T-cell (primary cell): Measurements from ENCODE around the gene DNA2. TPM values are rescaled to one million over a fixed set of nuclear protein-coding genes. Genes with fewer than 3 reads are reported as not detected.
A peak's percentile ranks its signal among the peaks of the same experiment; 100 is the strongest.
"Not testable (repeated sequence)": the region's sequence is repeated elsewhere in the genome, so short reads cannot be mapped to it uniquely, and the experiment has no call there.

Source experiments
- ATAC-seq, 4 experiments: fragments of 200-7000 bp in 3 of 4; fragments of 150-1000 bp in 1 of 4; cut with Tn5 transposase; replicated peaks in 1 of 4; 1 replicate in 3 of 4; 2 replicates in 1 of 4; pipeline ENCODE4 v1.10.0; 2021; ENCODE audit warnings: moderate library complexity in 3 of 4, mild to moderate bottlenecking in 2 of 4, moderate number of reproducible peaks in 1 of 4
- CTCF ChIA-PET, 2 donors: fragments of 300-600 bp; sonication (Branson Sonifier 250); formaldehyde crosslinking; loops; one replicate each; lab custom pipeline; 2022; ENCODE audit warnings: antibody characterized with exemption in 2 of 2; lab: Charles Lee
- POLR2A ChIA-PET, 2 donors: fragments of 300-600 bp; sonication (Branson Sonifier 250); formaldehyde crosslinking; loops; one replicate each; lab custom pipeline; 2022; ENCODE audit warnings: antibody characterized with exemption in 2 of 2; lab: Charles Lee
- DNase-seq, 35 experiments: peaks; one replicate each; pipeline versions ENCODE4 v3.0.0 to v3.0.0-alpha.2; 2013 to 2023
- H3K27ac ChIP-seq: one replicate; pipeline ENCODE4 v1.5.1; 2013; ENCODE audit warnings: low read length
- H3K27me3 ChIP-seq, 2 experiments: replicated peaks in 1 of 2; 1 replicate in 1 of 2; 2 replicates in 1 of 2; pipeline versions ENCODE4 v1.6.1 to v1.7.0; 2013; ENCODE audit warnings: low read length in 1 of 2, mixed read lengths in 1 of 2; ENCODE audit not compliant: control insufficient read depth in 2 of 2, insufficient read depth in 2 of 2; ENCODE audit errors: extremely low read depth in 1 of 2
- H3K36me3 ChIP-seq, 2 donors: 1 replicate in 1 of 2; 2 replicates in 1 of 2; pipeline versions ENCODE4 v1.6.1 to v1.7.0; 2013; ENCODE audit warnings: low read length in 1 of 2; ENCODE audit not compliant: control insufficient read depth in 2 of 2, insufficient read depth in 1 of 2; ENCODE audit errors: extremely low read depth in 1 of 2
- H3K4me1 ChIP-seq, 2 experiments: 1 replicate in 1 of 2; 2 replicates in 1 of 2; pipeline versions ENCODE4 v1.6.1 to v1.7.0; 2013; ENCODE audit warnings: low read length in 2 of 2, mixed read lengths in 1 of 2; ENCODE audit not compliant: insufficient read depth in 2 of 2, control insufficient read depth in 1 of 2; ENCODE audit errors: extremely low read depth in 1 of 2
- H3K4me3 ChIP-seq, 2 donors: 1 replicate in 1 of 2; 2 replicates in 1 of 2; pipeline versions ENCODE4 v1.5.1 to v1.7.0; 2013; ENCODE audit warnings: mild to moderate bottlenecking in 2 of 2, low read length in 1 of 2, moderate library complexity in 1 of 2; ENCODE audit not compliant: control insufficient read depth in 1 of 2; ENCODE audit errors: extremely low read depth in 1 of 2
- H3K9me3 ChIP-seq: 2 replicates; pipeline ENCODE4 v1.7.0; 2013
- H3K27ac Mint-ChIP-seq, 2 donors: one replicate each; pipeline ENCODE4 v1.8.0; 2020 to 2021; ENCODE audit warnings: mild to moderate bottlenecking in 2 of 2, mixed read lengths in 2 of 2
- H3K27me3 Mint-ChIP-seq, 2 donors: one replicate each; pipeline ENCODE4 v1.8.0; 2021 to 2022; ENCODE audit warnings: mixed read lengths in 2 of 2
- H3K36me3 Mint-ChIP-seq: one replicate; pipeline ENCODE4 v1.8.0; 2021; ENCODE audit warnings: mixed read lengths
- H3K4me1 Mint-ChIP-seq, 3 donors: one replicate each; pipeline ENCODE4 v1.8.0; 2020 to 2022; ENCODE audit warnings: mixed read lengths in 3 of 3, mild to moderate bottlenecking in 1 of 3
- H3K4me3 Mint-ChIP-seq, 3 donors: one replicate each; pipeline ENCODE4 v1.8.0; 2020 to 2022; ENCODE audit warnings: mild to moderate bottlenecking in 3 of 3, mixed read lengths in 3 of 3, moderate library complexity in 3 of 3
- H3K9me3 Mint-ChIP-seq, 3 donors: one replicate each; pipeline ENCODE4 v1.8.0; 2020 to 2022; ENCODE audit warnings: mixed read lengths in 3 of 3
- WGBS: methylation state at CpG from one replicate; pipeline ENCODE4 v1.1.5; 2013; ENCODE audit warnings: missing lambda C conversion rate; ENCODE audit not compliant: insufficient coverage; 5-methylcytosine and 5-hydroxymethylcytosine counted together
- total RNA-seq, 35 experiments: library from RNA in 6 of 35; stranded (reverse) in 6 of 35; fragments of 120-200 nt in 1 of 35; gene quantifications; one replicate each; pipeline versions ENCODE4 v1.2.1 to v1.2.4 and lab custom pipeline; 2013 to 2026

Gene DNA2, protein sequence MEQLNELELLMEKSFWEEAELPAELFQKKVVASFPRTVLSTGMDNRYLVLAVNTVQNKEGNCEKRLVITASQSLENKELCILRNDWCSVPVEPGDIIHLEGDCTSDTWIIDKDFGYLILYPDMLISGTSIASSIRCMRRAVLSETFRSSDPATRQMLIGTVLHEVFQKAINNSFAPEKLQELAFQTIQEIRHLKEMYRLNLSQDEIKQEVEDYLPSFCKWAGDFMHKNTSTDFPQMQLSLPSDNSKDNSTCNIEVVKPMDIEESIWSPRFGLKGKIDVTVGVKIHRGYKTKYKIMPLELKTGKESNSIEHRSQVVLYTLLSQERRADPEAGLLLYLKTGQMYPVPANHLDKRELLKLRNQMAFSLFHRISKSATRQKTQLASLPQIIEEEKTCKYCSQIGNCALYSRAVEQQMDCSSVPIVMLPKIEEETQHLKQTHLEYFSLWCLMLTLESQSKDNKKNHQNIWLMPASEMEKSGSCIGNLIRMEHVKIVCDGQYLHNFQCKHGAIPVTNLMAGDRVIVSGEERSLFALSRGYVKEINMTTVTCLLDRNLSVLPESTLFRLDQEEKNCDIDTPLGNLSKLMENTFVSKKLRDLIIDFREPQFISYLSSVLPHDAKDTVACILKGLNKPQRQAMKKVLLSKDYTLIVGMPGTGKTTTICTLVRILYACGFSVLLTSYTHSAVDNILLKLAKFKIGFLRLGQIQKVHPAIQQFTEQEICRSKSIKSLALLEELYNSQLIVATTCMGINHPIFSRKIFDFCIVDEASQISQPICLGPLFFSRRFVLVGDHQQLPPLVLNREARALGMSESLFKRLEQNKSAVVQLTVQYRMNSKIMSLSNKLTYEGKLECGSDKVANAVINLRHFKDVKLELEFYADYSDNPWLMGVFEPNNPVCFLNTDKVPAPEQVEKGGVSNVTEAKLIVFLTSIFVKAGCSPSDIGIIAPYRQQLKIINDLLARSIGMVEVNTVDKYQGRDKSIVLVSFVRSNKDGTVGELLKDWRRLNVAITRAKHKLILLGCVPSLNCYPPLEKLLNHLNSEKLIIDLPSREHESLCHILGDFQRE
- 1 to 10 TPM; 3.4 to 6.8 (median 5.3) TPM for total RNA-seq
- total RNA-seq (2013), result 6.0 TPM
- total RNA-seq (lab: John Stamatoyannopoulos, UW), result 2.6 to 59.6 (median 7.6) reads per million in 29 experiments

DNA sequence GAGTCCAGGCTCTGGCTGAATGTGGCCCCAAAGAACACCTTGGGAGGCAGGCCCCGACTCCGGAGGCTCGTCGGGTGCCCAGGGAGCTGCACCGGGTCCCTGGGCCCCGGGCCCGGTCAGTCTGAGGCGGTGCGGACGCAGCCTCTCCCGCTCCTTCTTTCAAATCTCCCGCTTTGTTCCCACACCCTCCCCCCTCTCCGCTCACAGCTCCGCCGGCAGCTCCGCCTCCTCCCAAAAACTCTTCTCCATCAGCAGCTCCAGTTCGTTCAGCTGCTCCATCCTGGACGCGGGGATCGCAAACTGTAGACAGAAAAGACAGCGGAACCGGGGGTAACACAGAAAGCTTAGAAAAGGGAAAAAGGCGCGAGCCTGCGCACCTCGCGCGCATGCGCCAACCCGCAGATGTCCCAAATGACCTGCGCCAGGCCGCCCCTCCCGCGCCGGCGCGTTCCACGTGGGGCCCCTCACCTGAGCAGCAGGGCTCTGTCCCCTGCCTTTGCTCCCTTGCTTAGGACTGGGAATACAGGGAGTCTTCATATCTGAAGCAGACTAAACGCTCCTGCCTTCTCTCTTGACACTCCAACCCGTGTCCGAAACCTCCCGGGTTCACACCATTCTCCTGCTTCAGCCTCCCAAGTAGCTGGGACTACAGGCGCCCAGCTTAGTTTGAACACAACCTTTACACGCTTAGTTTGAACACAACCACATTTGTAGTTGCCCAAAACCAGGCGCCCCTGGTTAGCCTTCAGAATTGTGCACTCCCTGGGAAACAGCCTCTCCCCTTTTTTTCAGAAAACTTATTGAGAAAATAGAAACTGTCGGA, at the start of gene DNA2:
DNA2 (minus strand) TSS at position 388 of the 823 bp plus-strand sequence; CDS start at position 279, 109 bp downstream.
- H3K27me3 Mint-ChIP-seq, result no peaks in the 10 kb centered on the region
- peak within 1 kb of the TSS; percentile 73 to 89 for H3K27ac Mint-ChIP-seq
- H3K36me3 Mint-ChIP-seq, result peaks cover 3% of the 10 kb centered on the region
- H3K4me1 Mint-ChIP-seq, result peaks cover 11 to 17% (median 16%) of the 10 kb centered on the region in 3 donors
- H3K4me3 Mint-ChIP-seq, result peak within 1 kb of the TSS; percentile 93 to 98 (median 97)
- Histone ChIP-seq H3K4me1 (peaks cover 6 to 7% of the 10 kb centered on the region in 2 experiments), H3K9me3 (no peaks in the 10 kb centered on the region), H3K27ac (peak within 1 kb of the TSS; percentile 50), H3K36me3 (no peaks in the 10 kb centered on the region), H3K4me3 (peak within 1 kb of the TSS; percentile 89 to 94), H3K27me3 (no peaks in the 10 kb centered on the region)
- ATAC-seq, result peak; percentile 77 to 90 (median 86)
- WGBS, result 5% methylated on average over 43 of the region's 46 CpGs
- POLR2A ChIA-PET, result interaction anchor here in 1 of 2 donors (0.6 kb wide), 1 partner anchor 43 kb away, joined by 5 read pairs; no protein-coding TSS in a partner anchor
- no peaks in the 10 kb centered on the region for H3K9me3 Mint-ChIP-seq
- DNase-seq, result peak; percentile 34 to 77 (median 57)
- CTCF ChIA-PET, result no interaction called here

GRCh38 chr10:68518609-68519008, 46.8 kb upstream of the DNA2 start:
- H3K4me3 Mint-ChIP-seq, POLR2A ChIA-PET, H3K27ac ChIP-seq, H3K4me3 ChIP-seq, H3K4me1 Mint-ChIP-seq, H3K27me3 ChIP-seq, H3K9me3 ChIP-seq, DNase-seq, H3K4me1 ChIP-seq, H3K9me3 Mint-ChIP-seq, H3K27ac Mint-ChIP-seq, H3K27me3 Mint-ChIP-seq, H3K36me3 ChIP-seq, ATAC-seq: not testable (repeated sequence)
- CTCF ChIA-PET, result interaction anchor here (0.6 to 0.7 kb wide), 4 partner anchors 25 to 169 kb away, joined by 3 to 4 read pairs (median 4); no protein-coding TSS in a partner anchor
- WGBS, result no CpG with 5 or more reads among the region's 11 CpGs
- peaks cover 16% of the 10 kb centered on the region for H3K36me3 Mint-ChIP-seq

DNA sequence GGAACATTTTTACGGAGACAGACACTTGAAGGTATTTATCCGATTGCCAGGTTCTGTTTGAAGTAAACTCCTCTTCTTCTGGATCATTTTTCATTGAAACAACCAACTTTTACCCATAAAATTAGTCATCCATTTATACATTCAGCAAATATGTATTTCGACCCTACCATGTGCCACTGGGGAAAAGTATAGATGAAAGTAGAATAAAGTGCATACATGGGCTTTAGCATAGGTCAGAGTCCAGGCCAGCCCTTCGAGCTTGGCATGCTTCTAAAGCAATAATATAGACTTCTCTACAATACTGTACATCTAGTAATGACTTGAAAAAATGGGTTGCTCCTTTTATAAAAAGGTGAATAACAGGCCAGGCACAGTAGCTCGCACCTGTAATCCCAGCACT, 45.4 kb upstream of the DNA2 start:
- ChIA-PET CTCF (no interaction called here), POLR2A (interaction anchor here in 1 of 2 donors (0.6 kb wide), 2 partner anchors 203 to 243 kb away, joined by 3 to 6 read pairs; no protein-coding TSS in a partner anchor)
- Mint-ChIP-seq H3K27ac (no peak overlapping the region), H3K4me1 (peaks cover 0 to 6% (median 2%) of the 10 kb centered on the region in 3 donors), H3K27me3 (no peaks in the 10 kb centered on the region), H3K4me3 (no peak overlapping the region), H3K36me3 (peaks cover 15% of the 10 kb centered on the region), H3K9me3 (no peaks in the 10 kb centered on the region)
- H3K9me3 ChIP-seq, result no peaks in the 10 kb centered on the region
- H3K27me3 ChIP-seq, result no peaks in the 10 kb centered on the region
- H3K4me1 ChIP-seq, result no peaks in the 10 kb centered on the region
- WGBS, result no CpG with 5 or more reads among the region's 5 CpGs
- H3K36me3 ChIP-seq, result peaks cover 2 to 8% of the 10 kb centered on the region in 2 donors
- ATAC-seq (no peak), DNase-seq (no peak)
- H3K4me3 ChIP-seq, result no peak overlapping the region
- H3K27ac ChIP-seq, result no peak overlapping the region

GRCh38 chr10:68516766-68517165, 45.0 kb upstream of the DNA2 start:
- H3K27me3 ChIP-seq, result no peaks in the 10 kb centered on the region
- ATAC-seq (no peak), DNase-seq (no peak)
- WGBS, result no CpG with 5 or more reads among the region's 4 CpGs
- peaks cover 12% of the 10 kb centered on the region for H3K36me3 Mint-ChIP-seq
- no peaks in the 10 kb centered on the region for H3K9me3 ChIP-seq
- no peak overlapping the region for H3K4me3 ChIP-seq
- no peaks in the 10 kb centered on the region for H3K9me3 Mint-ChIP-seq
- peaks cover 2 to 8% of the 10 kb centered on the region in 2 donors for H3K36me3 ChIP-seq
- CTCF ChIA-PET, result no interaction called here
- H3K4me3 Mint-ChIP-seq, result no peak overlapping the region
- peaks cover 0 to 5% (median 0%) of the 10 kb centered on the region in 3 donors for H3K4me1 Mint-ChIP-seq
- no peaks in the 10 kb centered on the region for H3K27me3 Mint-ChIP-seq
- H3K4me1 ChIP-seq, result no peaks in the 10 kb centered on the region
- no peak overlapping the region for H3K27ac Mint-ChIP-seq
- POLR2A ChIA-PET, result no interaction called here
- no peak overlapping the region for H3K27ac ChIP-seq

- H3K27me3 Mint-ChIP-seq, H3K9me3 Mint-ChIP-seq, H3K4me3 Mint-ChIP-seq, H3K9me3 ChIP-seq, CTCF ChIA-PET, H3K4me1 ChIP-seq, H3K27ac Mint-ChIP-seq, H3K27me3 ChIP-seq, DNase-seq, H3K4me1 Mint-ChIP-seq, ATAC-seq, H3K27ac ChIP-seq, H3K4me3 ChIP-seq, H3K36me3 ChIP-seq: not testable (repeated sequence)
- POLR2A ChIA-PET, result interaction anchor here in 1 of 2 donors (0.7 kb wide), 1 partner anchor 231 kb away, joined by 3 read pairs; no protein-coding TSS in a partner anchor
- WGBS, result no CpG with 5 or more reads among the region's 2 CpGs
- H3K36me3 Mint-ChIP-seq, result peaks cover 13% of the 10 kb centered on the region
These were observed 44.4 kb upstream of the DNA2 start for GRCh38 chr10:68516216-68516615.
